ENCODE data around the gene PPY.
"Not testable (repeated sequence)": the region's sequence is repeated elsewhere in the genome, so short reads cannot be mapped to it uniquely, and the experiment has no call there.

PPY gene

GRCh38 chr17:43949781-43950180 is 7.5 kb upstream of the PPY start:
- Histone ChIP-seq H3K36me3 (ENCODE audit: control insufficient read depth, insufficient read depth, low read length) (no peaks in the 10 kb centered on the region), H3K27ac (ENCODE audit: low read length) (no peak overlapping the region), H3K4me3 (ENCODE audit: low read length) (no peak overlapping the region), H3K4me1 (ENCODE audit: control insufficient read depth, insufficient read depth, low read length) (peaks cover 3% of the 10 kb centered on the region; the same call in 1 of the 2 replicates), H3K9me3 (ENCODE audit: control insufficient read depth, insufficient read depth, low read length) (no peaks in the 10 kb centered on the region), H3K27me3 (ENCODE audit: control insufficient read depth, insufficient read depth, low read length) (0 out of 2 replicates have a peak, but pooled peaks cover 1% of the 10 kb centered on the region)
- no peak for DNase-seq (ENCODE audit: low read depth, low spot score)
- no CpG with 5 or more reads among the region's 4 CpGs for WGBS (ENCODE audit: insufficient coverage, insufficient read length)

- Histone ChIP-seq H3K27ac (ENCODE audit: low read length) (no peak overlapping the region), H3K9me3 (ENCODE audit: control insufficient read depth, insufficient read depth, low read length) (no peaks in the 10 kb centered on the region), H3K36me3 (ENCODE audit: control insufficient read depth, insufficient read depth, low read length) (no peaks in the 10 kb centered on the region), H3K27me3 (ENCODE audit: control insufficient read depth, insufficient read depth, low read length) (0 out of 2 replicates have a peak, but pooled peaks cover 1% of the 10 kb centered on the region), H3K4me1 (ENCODE audit: control insufficient read depth, insufficient read depth, low read length) (no peaks in the 10 kb centered on the region), H3K4me3 (ENCODE audit: low read length) (no peak overlapping the region)
- DNase-seq (ENCODE audit: low read depth, low spot score) = no peak
- no CpG with 5 or more reads among the region's 4 CpGs for WGBS (ENCODE audit: insufficient coverage, insufficient read length)
Measured at GRCh38 chr17:43946781-43947180, 4.5 kb upstream of the PPY start.

GRCh38 chr17:43945074-43945829 is 3.0 kb upstream of the PPY start:
- Histone ChIP-seq H3K36me3 (ENCODE audit: control insufficient read depth, insufficient read depth, low read length) (no peaks in the 10 kb centered on the region), H3K4me3 (ENCODE audit: low read length) (no peak overlapping the region), H3K27ac (ENCODE audit: low read length) (no peak overlapping the region), H3K9me3 (ENCODE audit: control insufficient read depth, insufficient read depth, low read length) (no peaks in the 10 kb centered on the region), H3K27me3 (ENCODE audit: control insufficient read depth, insufficient read depth, low read length) (no peaks in the 10 kb centered on the region), H3K4me1 (ENCODE audit: control insufficient read depth, insufficient read depth, low read length) (no peaks in the 10 kb centered on the region; the same call in 1 of the 2 replicates)
- DNase-seq (ENCODE audit: low read depth, low spot score) = no peak
- WGBS (ENCODE audit: insufficient coverage, insufficient read length) = no CpG with 5 or more reads among the region's 12 CpGs

DNA sequence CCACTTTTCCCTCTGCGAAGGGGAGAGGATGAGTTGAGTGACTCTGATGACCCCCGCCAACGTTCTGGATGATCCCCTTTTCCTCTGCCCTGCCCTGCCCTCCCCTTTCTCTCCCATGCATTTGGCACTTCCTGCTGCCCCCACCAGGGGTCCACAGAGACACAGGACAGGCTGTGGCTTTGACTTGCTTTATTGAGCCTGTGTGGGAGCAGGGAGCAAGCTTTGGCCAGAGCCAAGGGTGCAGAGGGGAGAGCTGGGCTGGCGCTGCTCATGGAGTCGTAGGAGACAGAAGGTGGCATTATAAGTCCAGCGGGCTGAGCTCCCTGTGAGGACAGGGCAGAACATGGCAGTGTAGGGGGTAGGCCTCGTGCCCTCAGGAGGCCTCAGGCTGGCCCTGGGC is 1.6 kb downstream of the PPY start:
- Histone ChIP-seq H3K9me3 (ENCODE audit: control insufficient read depth, insufficient read depth, low read length) (no peaks in the 10 kb centered on the region), H3K4me3 (ENCODE audit: low read length) (no peak overlapping the region), H3K27me3 (ENCODE audit: control insufficient read depth, insufficient read depth, low read length) (peaks cover 2% of the 10 kb centered on the region; the same call in 1 of the 2 replicates), H3K4me1 (ENCODE audit: control insufficient read depth, insufficient read depth, low read length) (no peaks in the 10 kb centered on the region; the same call in none of the 2 replicates), H3K36me3 (ENCODE audit: control insufficient read depth, insufficient read depth, low read length) (no peaks in the 10 kb centered on the region), H3K27ac (ENCODE audit: low read length) (no peak overlapping the region)
- WGBS (ENCODE audit: insufficient coverage, insufficient read length) = no CpG with 5 or more reads among the region's 7 CpGs
- no peak for DNase-seq (ENCODE audit: low read depth, low spot score)

DNA sequence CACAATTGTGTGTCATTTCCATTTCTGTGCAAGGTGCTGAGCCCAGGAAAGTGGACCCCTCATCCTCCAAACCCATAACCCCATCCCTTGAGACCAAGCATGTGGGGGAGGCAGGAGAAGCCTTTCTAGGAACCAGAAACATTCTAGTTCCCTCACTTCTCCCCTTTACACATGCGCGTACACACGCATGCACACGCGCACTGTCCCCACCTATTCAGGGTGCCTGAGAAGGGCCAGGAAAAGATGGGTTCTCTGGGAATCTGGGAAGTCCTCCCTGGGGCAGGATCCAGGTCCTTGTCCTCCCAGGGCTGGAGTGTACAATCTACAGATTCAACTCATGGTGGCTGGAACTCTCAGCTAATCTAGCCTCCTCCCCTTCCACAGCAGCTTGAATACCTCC is 2.4 kb downstream of the PPY start:
- H3K36me3 ChIP-seq (ENCODE audit: control insufficient read depth, insufficient read depth, low read length) = no peaks in the 10 kb centered on the region
- no CpG with 5 or more reads among the region's 5 CpGs for WGBS (ENCODE audit: insufficient coverage, insufficient read length)
- H3K4me3 ChIP-seq (ENCODE audit: low read length) = no peak overlapping the region
- no peak for DNase-seq (ENCODE audit: low read depth, low spot score)
- H3K4me1 ChIP-seq (ENCODE audit: control insufficient read depth, insufficient read depth, low read length) = peaks cover 1% of the 10 kb centered on the region
- no peak overlapping the region for H3K27ac ChIP-seq (ENCODE audit: low read length)
- H3K27me3 ChIP-seq (ENCODE audit: control insufficient read depth, insufficient read depth, low read length) = peaks cover 2% of the 10 kb centered on the region; the same call in 1 of the 2 replicates
- H3K9me3 ChIP-seq (ENCODE audit: control insufficient read depth, insufficient read depth, low read length) = no peaks in the 10 kb centered on the region

DNA sequence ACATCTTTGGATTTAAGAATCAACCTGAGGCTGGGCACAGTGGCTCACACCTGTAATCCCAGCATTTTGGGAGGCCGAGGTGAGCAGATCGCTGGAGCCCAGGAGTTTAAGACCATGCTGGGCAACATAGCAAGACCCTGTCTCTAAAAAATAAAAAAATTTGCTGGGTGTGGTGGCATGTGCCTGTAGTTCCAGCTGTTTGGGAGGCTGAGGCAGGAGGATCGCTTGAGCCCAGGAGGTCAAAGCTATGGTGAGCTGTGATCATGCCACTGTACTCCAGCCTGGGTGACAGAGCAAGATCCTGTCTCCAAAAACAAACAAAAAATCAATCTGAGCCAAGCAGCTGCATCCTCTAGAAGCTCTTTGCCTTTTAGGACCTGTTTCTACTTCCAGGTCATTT is 2.8 kb downstream of the PPY start:
- WGBS (ENCODE audit: insufficient coverage, insufficient read length) = no CpG with 5 or more reads among the region's 3 CpGs
- H3K4me1 ChIP-seq (ENCODE audit: control insufficient read depth, insufficient read depth, low read length); H3K36me3 ChIP-seq (ENCODE audit: control insufficient read depth, insufficient read depth, low read length); DNase-seq (ENCODE audit: low read depth, low spot score); H3K4me3 ChIP-seq (ENCODE audit: low read length); H3K27ac ChIP-seq (ENCODE audit: low read length); H3K27me3 ChIP-seq (ENCODE audit: control insufficient read depth, insufficient read depth, low read length); H3K9me3 ChIP-seq (ENCODE audit: control insufficient read depth, insufficient read depth, low read length): not testable (repeated sequence)

DNA sequence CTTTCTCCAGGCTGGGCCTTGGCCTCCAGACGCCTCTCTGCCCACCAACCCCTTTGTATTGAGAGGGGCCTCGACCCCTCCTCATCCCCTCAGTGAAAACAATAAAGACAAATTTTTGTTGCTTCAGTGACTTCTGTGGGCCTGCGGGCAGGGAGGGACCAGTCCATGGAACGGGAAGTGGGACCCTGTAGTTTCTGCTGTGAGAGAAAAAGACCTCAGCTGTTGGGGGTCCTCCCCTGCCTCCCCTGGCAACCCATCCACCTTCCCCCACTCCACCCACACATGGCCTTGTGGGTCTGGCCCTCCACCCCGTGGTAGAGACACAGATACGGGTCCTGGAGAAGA is 3.5 kb downstream of the PPY start:
- H3K4me3 ChIP-seq (ENCODE audit: low read length) = no peak overlapping the region
- DNase-seq (ENCODE audit: low read depth, low spot score) = no peak
- WGBS (ENCODE audit: insufficient coverage, insufficient read length) = no CpG with 5 or more reads among the region's 6 CpGs
- peaks cover 2% of the 10 kb centered on the region; the same call in 1 of the 2 replicates for H3K27me3 ChIP-seq (ENCODE audit: control insufficient read depth, insufficient read depth, low read length)
- H3K36me3 ChIP-seq (ENCODE audit: control insufficient read depth, insufficient read depth, low read length) = no peaks in the 10 kb centered on the region
- H3K4me1 ChIP-seq (ENCODE audit: control insufficient read depth, insufficient read depth, low read length) = peaks cover 1% of the 10 kb centered on the region
- H3K9me3 ChIP-seq (ENCODE audit: control insufficient read depth, insufficient read depth, low read length) = no peaks in the 10 kb centered on the region
- H3K27ac ChIP-seq (ENCODE audit: low read length) = no peak overlapping the region

GRCh38 chr17:43936434-43936833 is 5.8 kb downstream of the PPY start:
- H3K4me3 ChIP-seq (ENCODE audit: low read length) = no peak overlapping the region
- H3K36me3 ChIP-seq (ENCODE audit: control insufficient read depth, insufficient read depth, low read length) = no peaks in the 10 kb centered on the region
- no peak for DNase-seq (ENCODE audit: low read depth, low spot score)
- H3K4me1 ChIP-seq (ENCODE audit: control insufficient read depth, insufficient read depth, low read length) = peaks cover 1% of the 10 kb centered on the region
- H3K27ac ChIP-seq (ENCODE audit: low read length) = no peak overlapping the region
- H3K9me3 ChIP-seq (ENCODE audit: control insufficient read depth, insufficient read depth, low read length) = no peaks in the 10 kb centered on the region
- WGBS (ENCODE audit: insufficient coverage, insufficient read length) = no CpG with 5 or more reads among the region's 3 CpGs
- H3K27me3 ChIP-seq (ENCODE audit: control insufficient read depth, insufficient read depth, low read length) = peaks cover 2% of the 10 kb centered on the region; the same call in 1 of the 2 replicates

DNA sequence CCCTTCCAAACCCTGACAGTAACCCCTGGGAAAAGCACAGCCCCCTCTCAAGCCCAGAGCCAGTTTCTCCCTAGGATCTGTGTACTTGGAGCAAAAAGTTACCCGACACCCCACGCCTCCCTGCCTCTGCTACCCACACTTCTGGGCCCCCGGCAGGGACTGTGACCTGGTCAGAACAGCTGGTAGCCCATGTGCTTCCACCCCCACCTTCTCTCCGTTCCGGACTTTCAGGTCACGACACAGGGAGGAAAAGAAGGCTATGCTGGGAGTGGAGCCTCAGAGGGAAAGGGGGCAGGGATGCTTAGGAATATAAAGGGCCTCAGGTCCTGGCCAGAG is 6.4 kb downstream of the PPY start:
- Histone ChIP-seq H3K27me3 (ENCODE audit: control insufficient read depth, insufficient read depth, low read length) (peaks cover 2% of the 10 kb centered on the region; the same call in 1 of the 2 replicates), H3K9me3 (ENCODE audit: control insufficient read depth, insufficient read depth, low read length) (no peaks in the 10 kb centered on the region), H3K4me3 (ENCODE audit: low read length) (no peak overlapping the region), H3K27ac (ENCODE audit: low read length) (no peak overlapping the region), H3K36me3 (ENCODE audit: control insufficient read depth, insufficient read depth, low read length) (no peaks in the 10 kb centered on the region), H3K4me1 (ENCODE audit: control insufficient read depth, insufficient read depth, low read length) (peaks cover 1% of the 10 kb centered on the region)
- WGBS (ENCODE audit: insufficient coverage, insufficient read length) = no CpG with 5 or more reads among the region's 6 CpGs
- no peak for DNase-seq (ENCODE audit: low read depth, low spot score)

GRCh38 chr17:43935204-43935925 is 6.9 kb downstream of the PPY start:
- Histone ChIP-seq H3K27ac (ENCODE audit: low read length) (no peak overlapping the region), H3K4me3 (ENCODE audit: low read length) (no peak overlapping the region), H3K9me3 (ENCODE audit: control insufficient read depth, insufficient read depth, low read length) (no peaks in the 10 kb centered on the region), H3K4me1 (ENCODE audit: control insufficient read depth, insufficient read depth, low read length) (peaks cover 1% of the 10 kb centered on the region; the same call in 1 of the 2 replicates), H3K27me3 (ENCODE audit: control insufficient read depth, insufficient read depth, low read length) (peaks cover 2% of the 10 kb centered on the region; the same call in 1 of the 2 replicates), H3K36me3 (ENCODE audit: control insufficient read depth, insufficient read depth, low read length) (no peaks in the 10 kb centered on the region)
- no CpG with 5 or more reads among the region's 5 CpGs for WGBS (ENCODE audit: insufficient coverage, insufficient read length)
- no peak for DNase-seq (ENCODE audit: low read depth, low spot score)
